ENCODE results near the gene HNRNPH1. TPM values are rescaled to one million over a fixed set of nuclear protein-coding genes. Genes with fewer than 3 reads are reported as not detected.

Gene HNRNPH1
- total and polyA plus RNA-seq, 2 of the 8 experiments (the other 6 are each of a cell fraction or from before 2014, with no cell fraction given) = 170 to 735 TPM

DNA sequence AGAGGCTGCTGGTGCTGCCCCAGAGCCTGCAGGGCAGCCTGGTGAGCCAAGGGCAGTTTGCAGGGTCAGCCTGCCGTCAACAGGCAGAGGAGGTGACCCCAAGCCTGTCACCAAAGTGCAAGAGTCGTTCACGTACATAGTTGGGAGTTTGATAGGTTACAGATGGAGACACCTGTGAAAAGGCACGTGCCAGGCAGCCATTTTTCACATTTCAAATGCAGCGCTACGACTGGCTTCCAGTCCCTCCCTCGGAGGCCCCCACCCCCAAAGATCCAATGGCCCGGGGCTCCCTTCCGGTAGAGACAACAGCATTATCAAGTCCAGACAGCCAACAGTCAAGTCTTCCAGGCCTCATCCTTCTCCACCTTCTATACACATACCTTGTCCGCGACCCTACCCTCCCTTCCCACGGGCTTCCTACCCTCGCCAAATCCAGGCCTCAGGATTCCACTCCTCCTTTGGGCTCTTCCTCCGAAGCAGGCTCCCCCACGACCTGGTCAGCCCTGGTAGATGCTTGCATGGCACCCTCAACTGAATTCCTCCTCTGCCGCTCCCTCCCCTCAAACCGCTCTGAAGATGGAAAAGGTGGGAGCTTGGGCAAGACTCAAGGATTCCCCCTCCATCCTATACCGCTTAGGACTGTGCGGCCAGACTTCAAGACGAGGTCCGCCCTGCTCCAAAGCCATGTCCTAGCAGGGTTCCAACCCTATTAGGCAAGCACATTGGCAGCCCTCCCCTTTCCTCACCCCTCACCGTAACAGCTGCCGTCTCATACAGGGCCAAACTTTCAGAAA lies 13.2 kb downstream of the HNRNPH1 start:
- Histone ChIP-seq H2BK5ac (ENCODE audit: low read depth, low read length) (no peak overlapping the region; the same call in 1 of the 2 replicates), H3K4ac (replicated peaks; ENCODE audit: insufficient read length, low read depth, low read length) (no peak overlapping the region), H2BK12ac (ENCODE audit: low read depth, low read length) (no peak overlapping the region), H3K4me3 (ENCODE audit: extremely low read depth in 1 of 4, insufficient read depth in 2 of 4, low read depth in 3 of 4, low read length in 4 of 4) (no peak overlapping the region), H3K36me3 (ENCODE audit: control insufficient read depth in 2 of 4, insufficient read depth in 4 of 4, low read length in 3 of 4) (peaks cover 37 to 86% (median 59%) of the 10 kb centered on the region in 4 experiments), H3K4me2 (ENCODE audit: insufficient read depth in 1 of 2, low read depth in 2 of 2, low read length in 2 of 2) (no peak overlapping the region), H4K8ac (ENCODE audit: extremely low read depth, insufficient read depth, low read length) (no peak overlapping the region), H3K79me2 (ENCODE audit: control insufficient read depth in 1 of 2, insufficient read depth in 2 of 2, low read length in 2 of 2) (no peaks in the 10 kb centered on the region), H2BK20ac (ENCODE audit: low read length) (no peak overlapping the region), H3K56ac (replicated peaks; ENCODE audit: insufficient read length, low read depth, low read length) (no peak overlapping the region), H2AFZ (ENCODE audit: low read length) (no peak overlapping the region), H3K9me3 (ENCODE audit: insufficient read depth in 2 of 2, low read depth in 1 of 2, low read length in 1 of 2) (no peaks in the 10 kb centered on the region), H3K23ac (ENCODE audit: insufficient read length) (no peak overlapping the region), H3K23me2 (ENCODE audit: low read depth, low read length) (no peaks in the 10 kb centered on the region), H2AK5ac (ENCODE audit: low read depth, low read length) (no peak overlapping the region), H3K27me3 (replicated peaks in 1 of 4; ENCODE audit: control insufficient read depth in 3 of 4, extremely low read depth in 1 of 4, insufficient read depth in 3 of 4, low read length in 3 of 4) (no peaks in the 10 kb centered on the region), H2BK15ac (ENCODE audit: low read length) (no peak overlapping the region), H2BK120ac (replicated peaks; ENCODE audit: low read depth, low read length) (no peak overlapping the region), H3K9ac (replicated peaks in 1 of 4; ENCODE audit: extremely low read depth in 1 of 4, low read depth in 3 of 4, low read length in 3 of 4) (no peak overlapping the region), H3K18ac (ENCODE audit: extremely low read depth, low read length) (no peak overlapping the region), H4K5ac (ENCODE audit: insufficient read length, low read depth, low read length) (no peak overlapping the region), H3K4me1 (replicated peaks in 1 of 4; ENCODE audit: control insufficient read depth in 3 of 4, insufficient read depth in 4 of 4, low read length in 3 of 4) (no peaks in the 10 kb centered on the region), H3K79me1 (ENCODE audit: low read depth, low read length) (peaks cover 2% of the 10 kb centered on the region; the same call in 1 of the 2 replicates), H4K20me1 (replicated peaks in 1 of 2; ENCODE audit: control insufficient read depth in 1 of 2, insufficient read depth in 2 of 2, low read length in 2 of 2) (peaks cover 22 to 24% of the 10 kb centered on the region in 2 experiments), H3K14ac (ENCODE audit: insufficient read length) (no peak overlapping the region), H4K91ac (replicated peaks; ENCODE audit: insufficient read length, low read length) (no peak overlapping the region), H3K27ac (ENCODE audit: low read depth, low read length) (no peak overlapping the region)
- WGBS, 2 experiments (ENCODE audit: extremely low coverage in 1 of 2, insufficient coverage in 1 of 2, insufficient read length in 1 of 2, insufficient replicate concordance in 2 of 2, low coverage in 1 of 2, low lambda C conversion rate in 2 of 2, missing lambda C conversion rate in 1 of 2) = 89% methylated on average over 23 of the region's 23 CpGs; no CpG with 5 or more reads in 1 of the 2 experiments
- no peak for FAIRE-seq
- POLR2A ChIA-PET (ENCODE audit: partially characterized antibody) = interaction anchor here (1.2 to 20.5 kb wide), 3 partner anchors 31 to 68 kb away, joined by 3 to 351 read pairs (median 35); partner anchors contain the start of gene CBY3
- CTCF ChIA-PET (ENCODE audit: partially characterized antibody) = interaction anchor here (0.7 to 5.5 kb wide), 8 partner anchors 10 to 59 kb away, joined by 3 to 56 read pairs (median 10); partner anchors contain the start of gene HNRNPH1
- DNase-seq (ENCODE audit: low read depth in 1 of 2, low spot score in 2 of 2) = no peak
- peak; percentile 25 to 83 for TF ChIP-seq POLR2A (IDR thresholded peaks at IDR 0.05; ENCODE audit: control extremely low read depth in 1 of 2, low read depth in 2 of 2, low read length in 2 of 2)
- TF ChIP-seq PHF8 (conservative IDR thresholded peaks at IDR 0.05; ENCODE audit: low read depth, low read length) = no peak
- TF ChIP-seq SIRT6 (IDR thresholded peaks at IDR 0.05; ENCODE audit: low read length) = no peak
- no peak for TF ChIP-seq CBX5 (IDR thresholded peaks at IDR 0.05; ENCODE audit: low read depth, low read length)
- no peak for TF ChIP-seq CEBPB (IDR thresholded peaks at IDR 0.05; ENCODE audit: low read depth, low read length)

Data from H1 (cell line).